ENCODE results near the gene ZBTB17.
"Not testable (repeated sequence)": the region's sequence is repeated elsewhere in the genome, so short reads cannot be mapped to it uniquely, and the experiment has no call there.

Gene ZBTB17

GRCh38 chr1:15896841-15897610 lies 78.9 kb downstream of the ZBTB17 start:
- not testable (repeated sequence) for DNase-seq (ENCODE audit: low read depth)

- DNase-seq (ENCODE audit: low read depth), result no peak
Observed at GRCh38 chr1:15895233-15895632, 80.7 kb downstream of the ZBTB17 start.

DNA sequence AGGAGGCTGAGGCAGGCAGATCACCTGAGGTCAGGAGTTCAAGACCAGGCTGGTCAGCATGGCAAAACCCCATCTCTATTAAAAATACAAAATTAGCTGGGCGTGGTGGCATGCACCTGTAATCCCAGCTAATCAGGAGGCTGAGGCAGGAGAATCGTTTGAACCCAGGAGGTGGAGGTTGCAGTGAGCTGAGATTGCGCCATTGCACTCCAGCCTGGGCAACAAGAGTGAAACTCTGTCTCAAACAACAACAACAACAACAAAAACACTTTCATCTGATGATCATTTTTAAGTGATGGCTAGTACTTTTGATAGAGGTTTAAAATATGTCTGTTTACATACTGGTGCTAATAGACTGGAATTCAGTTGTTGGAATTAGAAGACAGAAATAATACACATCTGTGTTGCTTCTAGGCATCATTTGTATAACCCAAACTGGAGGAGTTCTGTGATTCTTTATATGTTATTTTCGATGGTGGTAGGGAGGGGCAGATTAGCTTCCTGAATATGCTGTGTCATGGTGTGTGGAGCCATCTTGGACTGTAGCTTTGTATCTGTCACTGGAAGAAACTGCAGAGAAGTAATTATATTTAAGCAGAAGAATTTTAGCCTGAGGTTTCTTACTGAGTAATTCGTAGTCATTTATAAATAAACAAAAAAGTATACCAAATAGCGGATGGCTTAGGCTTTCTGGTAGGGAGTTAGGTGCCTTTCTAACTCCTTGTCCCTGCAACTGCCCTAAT lies 82.9 kb downstream of the ZBTB17 start:
- not testable (repeated sequence) for DNase-seq (ENCODE audit: low read depth)
